ENCODE results near the gene PRTG.
"Not testable (repeated sequence)": the region's sequence is repeated elsewhere in the genome, so short reads cannot be mapped to it uniquely, and the experiment has no call there.

Gene PRTG

GRCh38 chr15:55633731-55634130 is 109.2 kb downstream of the PRTG start:
- no peak for DNase-seq (ENCODE audit: low spot score)

GRCh38 chr15:55632434-55632833 is 110.5 kb downstream of the PRTG start:
- DNase-seq (ENCODE audit: low spot score), result no peak

GRCh38 chr15:55630858-55631257 is 112.1 kb downstream of the PRTG start:
- no peak for DNase-seq (ENCODE audit: low spot score)

DNA sequence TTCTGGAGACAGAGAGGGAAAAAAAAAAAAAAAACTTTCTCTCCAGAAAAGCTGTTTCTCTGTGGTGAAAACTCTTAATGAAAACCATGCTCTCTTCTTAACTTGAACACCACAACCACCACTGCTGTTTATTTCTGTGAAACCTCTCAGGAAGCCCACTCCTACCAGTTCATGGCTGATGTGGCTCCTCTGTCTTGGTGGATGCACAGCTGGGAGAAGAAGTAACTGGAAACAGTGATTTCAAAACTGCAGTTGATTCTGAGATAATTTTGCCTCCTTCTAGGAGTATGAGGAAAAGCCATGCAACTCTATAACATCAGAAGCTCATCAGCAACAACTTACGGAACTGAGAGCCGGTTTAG is 114.6 kb downstream of the PRTG start:
- no peak for DNase-seq (ENCODE audit: low spot score)

- DNase-seq (ENCODE audit: low spot score), result no peak
Measured at GRCh38 chr15:55627730-55628368, 115.1 kb downstream of the PRTG start.

DNA sequence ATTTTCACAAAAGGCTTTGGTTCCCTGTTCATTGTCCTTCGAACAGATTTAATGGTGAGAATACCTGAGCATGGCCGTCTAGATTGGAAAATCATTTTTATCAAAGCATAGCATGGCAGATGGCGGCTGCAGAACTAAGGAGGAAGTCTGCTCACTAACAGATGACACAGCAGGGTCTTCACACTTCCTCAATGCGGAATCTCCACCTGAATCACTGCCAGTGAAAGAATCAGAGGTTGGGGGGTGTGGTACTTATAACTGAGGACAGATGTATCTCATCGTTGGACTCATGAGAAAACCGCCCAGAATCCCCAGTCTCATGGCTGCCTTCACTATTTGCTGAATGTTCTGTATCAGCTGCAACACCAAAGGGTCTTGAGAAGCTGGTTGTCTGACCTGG is 123.2 kb downstream of the PRTG start:
- DNase-seq (ENCODE audit: low spot score), result no peak

- DNase-seq (ENCODE audit: low spot score), result no peak
Measured at GRCh38 chr15:55618387-55618786, 124.6 kb downstream of the PRTG start.

GRCh38 chr15:55615445-55615844 is 127.5 kb downstream of the PRTG start:
- DNase-seq (ENCODE audit: low spot score), result no peak

DNA sequence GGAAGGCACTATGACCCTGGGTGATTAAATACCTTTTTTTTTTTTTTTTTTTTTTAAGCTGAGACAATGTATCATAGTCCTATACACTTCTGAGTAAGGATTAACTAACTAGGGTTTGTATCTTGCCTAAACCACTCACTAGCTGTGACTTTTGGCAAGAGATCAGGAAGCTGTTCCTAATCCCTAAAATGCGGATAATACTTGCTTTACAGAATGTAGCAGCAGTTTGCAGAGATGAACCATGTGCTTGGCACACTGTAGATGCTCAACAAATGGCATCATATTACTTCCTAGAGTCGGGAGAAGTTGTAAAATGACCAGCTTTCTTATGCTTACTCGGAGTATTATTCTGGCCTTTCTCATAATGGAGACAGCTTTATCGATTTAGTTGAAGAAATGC is 129.2 kb downstream of the PRTG start:
- DNase-seq (ENCODE audit: low spot score), result no peak

- DNase-seq (ENCODE audit: low spot score), result no peak
Measured at GRCh38 chr15:55606214-55606613, 136.7 kb downstream of the PRTG start.

- no peak for DNase-seq (ENCODE audit: low spot score)
Measured at GRCh38 chr15:55601374-55601773, 141.6 kb downstream of the PRTG start.

GRCh38 chr15:55599439-55599838 is 143.5 kb downstream of the PRTG start:
- DNase-seq (ENCODE audit: low spot score), result no peak

GRCh38 chr15:55593019-55593418 is 149.9 kb downstream of the PRTG start:
- not testable (repeated sequence) for DNase-seq (ENCODE audit: low spot score)

GRCh38 chr15:55590788-55591187 is 152.2 kb downstream of the PRTG start:
- DNase-seq (ENCODE audit: low spot score), result no peak

- no peak for DNase-seq (ENCODE audit: low spot score)
Measured at GRCh38 chr15:55589287-55589686, 153.7 kb downstream of the PRTG start.

DNA sequence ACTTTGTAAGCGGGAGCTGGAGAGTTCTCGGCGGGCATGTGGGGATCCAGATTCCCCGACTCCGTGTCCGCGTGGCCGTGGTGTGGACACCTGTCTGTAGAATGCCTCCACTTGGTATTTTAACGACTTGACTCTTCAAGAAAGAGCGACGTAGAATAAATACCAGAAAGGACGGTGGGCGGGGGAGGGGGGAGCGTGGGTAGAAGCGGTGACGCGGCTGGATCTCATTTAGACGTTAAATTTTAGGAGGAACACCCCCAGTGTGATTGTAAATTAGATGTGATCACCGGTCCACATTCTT is 154.2 kb downstream of the PRTG start:
- no peak for DNase-seq (ENCODE audit: low spot score)

GRCh38 chr15:55588070-55588814 is 154.7 kb downstream of the PRTG start, which contains the start of gene PYGO1:
Gene PYGO1, minus strand, starts transcription at chr15:55588345. Its CDS starts 462 bp downstream, at chr15:55587883.
- DNase-seq (ENCODE audit: low spot score), result peak; percentile 84

DNA sequence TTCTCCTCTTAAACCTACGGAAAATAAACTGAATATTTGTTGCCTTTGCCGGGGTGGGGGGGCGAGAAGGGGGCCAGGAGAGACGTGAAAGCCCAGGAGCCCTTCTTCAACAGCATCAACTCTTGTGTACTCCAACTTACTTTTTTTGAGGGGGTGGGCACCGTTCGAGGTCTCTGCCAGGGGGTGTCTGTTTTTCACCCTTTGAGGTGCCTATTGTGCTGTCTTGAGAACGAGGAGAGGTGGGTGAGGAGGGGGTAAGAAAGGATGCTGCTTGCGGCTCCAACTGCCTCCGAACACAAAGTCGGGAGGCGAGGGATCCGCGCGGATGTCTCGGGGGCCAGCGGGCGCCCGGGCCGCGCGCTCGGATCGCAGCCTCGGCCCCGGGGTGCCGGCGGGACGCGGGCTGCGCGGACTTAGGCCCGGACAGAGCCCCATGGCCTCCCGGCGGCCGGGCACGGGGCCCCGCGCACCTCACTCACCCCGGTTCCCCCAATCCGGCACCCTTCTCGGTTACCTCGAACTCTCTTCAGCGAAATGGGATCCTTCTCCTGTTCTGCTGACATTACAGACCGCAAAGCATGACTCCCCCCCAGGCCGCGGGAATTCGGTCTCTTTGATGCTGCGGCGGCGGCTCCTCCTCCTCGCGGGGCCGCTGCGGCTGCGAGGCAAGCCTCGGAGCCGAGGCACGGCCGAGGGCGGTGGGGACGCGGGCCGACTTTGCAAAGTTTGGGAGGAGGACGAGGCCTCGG is 155.5 kb downstream of the PRTG start:
- peak; percentile 80 for DNase-seq (ENCODE audit: low spot score)

DNA sequence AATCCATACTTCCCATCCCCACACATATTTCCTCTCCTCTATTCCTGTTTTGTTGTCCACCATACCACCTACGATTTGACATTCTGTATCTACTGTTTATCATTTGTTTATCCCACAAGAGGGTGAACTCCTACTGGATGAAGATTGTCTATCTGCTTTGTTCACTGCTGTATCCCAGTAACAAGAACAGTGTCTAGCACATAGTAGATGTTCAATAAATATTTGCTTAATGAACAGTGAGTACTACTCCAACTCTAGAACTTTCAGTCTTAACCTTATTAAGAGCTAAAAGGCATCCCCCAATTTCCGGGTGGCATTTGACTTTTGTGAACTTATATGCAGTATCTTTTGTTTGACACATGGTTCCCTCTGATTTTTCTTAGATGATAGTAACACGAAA is 156.1 kb downstream of the PRTG start:
- no peak for DNase-seq (ENCODE audit: low spot score)

GRCh38 chr15:55576943-55577342 is 166.0 kb downstream of the PRTG start:
- DNase-seq (ENCODE audit: low spot score), result no peak

DNA sequence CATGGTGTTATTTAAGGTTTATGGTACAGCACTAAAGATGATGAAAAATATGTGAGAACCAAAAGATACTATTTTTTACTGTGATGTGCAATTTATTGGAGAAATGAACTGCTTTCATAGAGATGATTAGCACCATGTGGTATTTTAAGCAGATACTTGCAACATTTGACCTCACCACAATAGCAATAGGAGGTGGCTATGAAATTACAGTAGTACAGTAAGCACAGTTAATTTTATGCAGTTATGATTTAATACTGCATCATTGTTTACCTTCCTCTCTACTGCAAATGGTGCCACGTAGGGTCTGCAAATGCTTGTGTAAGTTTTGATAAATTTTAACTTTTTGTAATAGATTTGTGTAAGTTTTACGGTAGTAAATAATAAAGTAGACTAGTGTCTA is 168.9 kb downstream of the PRTG start:
- no peak for DNase-seq (ENCODE audit: low spot score)

DNA sequence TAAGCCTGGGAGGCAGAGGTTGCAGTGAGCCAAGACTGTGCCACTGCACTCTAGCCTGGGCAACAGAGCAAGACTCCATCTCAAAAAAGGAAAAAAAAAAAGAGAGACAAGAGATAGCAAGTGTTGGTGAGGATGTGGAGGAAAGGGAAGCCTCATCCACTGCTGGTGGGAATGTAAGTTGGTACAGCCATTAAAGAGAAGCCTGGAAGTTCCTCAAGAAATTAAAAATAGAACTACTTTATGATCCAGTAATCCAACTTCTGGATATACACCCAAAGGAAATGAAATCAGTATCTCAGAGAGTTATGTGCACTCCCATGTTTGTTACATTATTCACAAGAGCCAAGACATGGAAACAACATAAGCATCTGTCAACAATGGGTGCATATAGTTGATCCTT is 169.7 kb downstream of the PRTG start:
- DNase-seq (ENCODE audit: low spot score), result no peak
